HEK293T (cell line): ENCODE data around the gene KIAA0930.

Experiments used
- CTCF ChIA-PET: fragments of 350-600 bp; formaldehyde crosslinking; extraction: SDS; loops from one replicate; lab custom pipeline; 2021; ENCODE audit warnings: antibody characterized with exemption, inconsistent platforms; lab: Yijun Ruan, JAX
- POLR2A ChIA-PET: fragments of 350-600 bp; formaldehyde crosslinking; extraction: SDS; loops from one replicate; lab custom pipeline; 2020; ENCODE audit warnings: antibody characterized with exemption, inconsistent platforms; lab: Yijun Ruan, JAX
- DNase-seq: peaks from one replicate; pipeline ENCODE4 v3.0.0; 2012; ENCODE audit warnings: mixed read lengths; ENCODE audit errors: extremely low spot score
- ARNT ChIP-seq: fragments of 450-650 bp; IDR thresholded peaks from 2 replicates; pipeline ENCODE4 v1.6.1; 2017; ENCODE audit warnings: mild to moderate bottlenecking
- BHLHE40 ChIP-seq: fragments of 450-650 bp; IDR thresholded peaks from 2 replicates; pipeline ENCODE4 v1.6.1; 2016; ENCODE audit warnings: mild to moderate bottlenecking, moderate library complexity, borderline replicate concordance
- CTBP1 ChIP-seq: fragments of 450-650 bp; IDR thresholded peaks from 2 replicates; pipeline ENCODE4 v1.6.1; 2016; ENCODE audit warnings: borderline replicate concordance
- ELF4 ChIP-seq: fragments of 450-650 bp; IDR thresholded peaks from 2 replicates; pipeline ENCODE4 v1.6.1; 2017; ENCODE audit warnings: antibody characterized with exemption
- FOXA1 ChIP-seq: fragments of 450-650 bp; IDR thresholded peaks from 2 replicates; pipeline ENCODE4 v1.6.1; 2016; ENCODE audit warnings: mild to moderate bottlenecking
- FOXK2 ChIP-seq: fragments of 450-650 bp; IDR thresholded peaks from 2 replicates; pipeline ENCODE4 v1.6.1; 2016; ENCODE audit warnings: mild to moderate bottlenecking
- FOXM1 ChIP-seq: fragments of 450-650 bp; IDR thresholded peaks from 2 replicates; pipeline ENCODE4 v1.6.1; 2017; ENCODE audit warnings: mild to moderate bottlenecking, borderline replicate concordance
- HDGF ChIP-seq: fragments of 450-650 bp; IDR thresholded peaks from 2 replicates; pipeline ENCODE4 v1.6.1; 2017; ENCODE audit warnings: antibody characterized with exemption, borderline replicate concordance
- L3MBTL2 ChIP-seq: fragments of 450-650 bp; conservative IDR thresholded peaks from 2 replicates; pipeline ENCODE4 v1.6.1; 2016; ENCODE audit warnings: mild to moderate bottlenecking
- LEF1 ChIP-seq: fragments of 450-650 bp; IDR thresholded peaks from 2 replicates; pipeline ENCODE4 v1.6.1; 2017; ENCODE audit warnings: mild to moderate bottlenecking, borderline replicate concordance
- NFRKB ChIP-seq: fragments of 450-650 bp; IDR thresholded peaks from 2 replicates; pipeline ENCODE4 v1.6.1; 2016; ENCODE audit warnings: mild to moderate bottlenecking, moderate library complexity
- PKNOX1 ChIP-seq: fragments of 450-650 bp; IDR thresholded peaks from 2 replicates; pipeline ENCODE4 v1.6.1; 2016
- SP1 ChIP-seq: fragments of 450-650 bp; IDR thresholded peaks from 2 replicates; pipeline ENCODE4 v1.6.1; 2017
- SUZ12 ChIP-seq: fragments of 450-650 bp; IDR thresholded peaks from 2 replicates; pipeline ENCODE4 v1.6.1; 2016; ENCODE audit warnings: mild to moderate bottlenecking
- TARDBP ChIP-seq: fragments of 450-650 bp; IDR thresholded peaks from 2 replicates; pipeline ENCODE4 v1.6.1; 2016
- ZNF384 ChIP-seq: fragments of 450-650 bp; IDR thresholded peaks from 2 replicates; pipeline ENCODE4 v1.6.1; 2016

The KIAA0930 gene

DNA sequence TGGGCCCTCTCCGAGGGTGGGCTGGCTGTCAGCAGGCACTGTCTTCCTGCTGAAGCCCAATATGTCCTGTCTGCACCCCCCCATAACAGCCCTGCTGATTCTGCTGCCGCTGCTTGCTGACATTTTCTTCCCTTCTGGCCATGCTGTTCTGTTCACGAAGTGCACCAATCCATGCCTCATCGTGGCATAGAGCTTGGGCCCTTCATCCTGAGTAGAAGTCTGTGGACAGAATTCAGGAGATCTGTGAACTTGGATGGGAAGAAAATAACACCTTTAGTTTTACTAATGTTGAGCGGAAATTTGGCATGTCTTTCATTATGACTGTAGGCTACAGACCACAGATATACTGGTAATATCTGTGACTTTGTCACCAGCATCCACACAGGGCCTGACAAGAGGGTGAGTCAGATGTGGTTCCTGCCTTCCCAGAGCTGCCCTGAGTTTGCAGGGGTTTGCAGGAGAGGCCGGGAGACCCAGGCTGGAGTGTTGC is 14.1 kb upstream of the KIAA0930 start:
- POLR2A ChIA-PET, result no interaction called here
- no peak for TF ChIP-seq FOXK2
- CTCF ChIA-PET, result no interaction called here
- DNase-seq, result no peak

- ChIA-PET POLR2A (no interaction called here), CTCF (no interaction called here)
- DNase-seq, result no peak
- no peak for TF ChIP-seq FOXM1
- no peak for TF ChIP-seq SUZ12
- TF ChIP-seq ZNF384, result no peak
- TF ChIP-seq L3MBTL2, result no peak
- TF ChIP-seq ARNT, result no peak
- no peak for TF ChIP-seq ELF4
Measured at GRCh38 chr22:45254388-45254787, 13.7 kb upstream of the KIAA0930 start.

DNA sequence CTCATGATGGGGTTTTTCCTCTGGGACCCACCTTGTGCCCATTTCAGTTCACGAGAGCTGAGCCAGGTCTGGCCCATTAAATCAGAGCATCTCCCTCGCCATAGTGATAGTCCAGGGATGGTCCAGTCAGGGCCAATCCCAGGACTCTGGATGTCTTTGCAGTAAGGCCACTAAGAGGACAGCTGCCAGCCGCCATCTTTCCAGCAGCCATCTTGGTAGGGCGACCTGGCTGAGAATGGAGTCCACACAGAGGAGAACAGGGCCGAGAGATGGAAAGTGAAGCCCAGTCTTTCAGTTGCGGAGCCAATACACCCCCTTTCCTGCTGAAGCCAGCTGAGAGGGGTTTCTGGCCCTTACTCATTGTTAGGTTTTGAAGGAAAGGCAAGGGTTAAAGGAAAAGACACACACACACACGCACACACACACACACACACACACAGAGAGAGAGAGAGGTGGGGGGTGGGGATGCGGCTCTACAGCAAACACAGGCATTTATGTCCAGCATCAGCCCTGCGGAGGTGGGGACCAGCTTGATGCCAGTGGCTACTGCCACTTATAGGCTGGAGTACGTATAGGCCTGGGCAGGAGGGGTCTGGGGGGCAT is 12.4 kb upstream of the KIAA0930 start:
- TF ChIP-seq ELF4, result no peak
- TF ChIP-seq SP1, result no peak
- TF ChIP-seq PKNOX1, result no peak
- TF ChIP-seq SUZ12, result no peak
- TF ChIP-seq FOXM1, result no peak
- TF ChIP-seq CTBP1, result no peak
- no peak for TF ChIP-seq NFRKB
- no peak for TF ChIP-seq L3MBTL2
- no peak for TF ChIP-seq ZNF384
- no peak for TF ChIP-seq FOXK2
- TF ChIP-seq BHLHE40, result no peak
- TF ChIP-seq TARDBP, result no peak
- no peak for TF ChIP-seq FOXA1
- no peak for TF ChIP-seq HDGF
- TF ChIP-seq ARNT, result no peak
- TF ChIP-seq LEF1, result no peak
- ChIA-PET POLR2A (no interaction called here), CTCF (no interaction called here)
- no peak for DNase-seq

DNA sequence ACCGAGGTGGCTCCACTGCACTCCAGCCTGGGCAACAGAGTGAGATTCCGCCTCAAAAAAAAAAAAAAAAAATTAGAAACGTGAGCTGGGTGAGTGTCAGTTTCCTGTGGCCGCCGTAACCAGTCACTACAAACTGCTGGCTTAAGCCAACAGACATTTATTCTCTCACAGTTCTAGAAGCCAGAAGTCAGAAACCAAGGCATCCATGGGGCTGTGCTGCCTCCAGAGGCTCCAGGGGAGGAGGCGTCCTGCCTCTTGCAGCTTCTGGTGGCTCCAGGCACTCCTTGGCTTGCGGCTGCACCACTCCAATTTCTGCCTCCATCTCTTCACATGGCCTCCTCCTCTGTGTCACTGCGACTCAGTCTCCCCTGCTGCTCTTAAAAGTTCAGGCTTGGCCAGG is 11.1 kb upstream of the KIAA0930 start:
- TF ChIP-seq SUZ12, result no peak
- TF ChIP-seq FOXK2, result no peak
- no peak for TF ChIP-seq NFRKB
- TF ChIP-seq L3MBTL2, result no peak
- no peak for TF ChIP-seq ELF4
- TF ChIP-seq ARNT, result no peak
- no peak for TF ChIP-seq BHLHE40
- no peak for TF ChIP-seq ZNF384
- no peak for TF ChIP-seq TARDBP
- POLR2A ChIA-PET, result no interaction called here
- CTCF ChIA-PET, result interaction anchor here (0.7 kb wide), 1 partner anchor 885 kb away, joined by 5 read pairs; no protein-coding TSS in a partner anchor
- DNase-seq, result no peak

- ChIA-PET POLR2A (no interaction called here), CTCF (no interaction called here)
- TF ChIP-seq FOXK2 (no peak), ZNF384 (no peak), SUZ12 (no peak), CTBP1 (no peak), BHLHE40 (no peak), NFRKB (no peak), FOXA1 (no peak), HDGF (no peak), TARDBP (no peak), ARNT (no peak), PKNOX1 (no peak), SP1 (no peak), L3MBTL2 (no peak), LEF1 (no peak), ELF4 (no peak), FOXM1 (no peak)
- DNase-seq, result no peak
Measured at GRCh38 chr22:45248832-45249561, 8.3 kb upstream of the KIAA0930 start.

GRCh38 chr22:45246060-45246985 is 5.6 kb upstream of the KIAA0930 start:
- CTCF ChIA-PET, result interaction anchor here (0.6 to 0.9 kb wide), 2 partner anchors 38 to 1043 kb away, joined by 3 read pairs; no protein-coding TSS in a partner anchor
- DNase-seq, result no peak
- POLR2A ChIA-PET, result interaction anchor here (1.1 kb wide), 1 partner anchor 10 kb away, joined by 3 read pairs; no protein-coding TSS in a partner anchor
- TF ChIP-seq BHLHE40 (no peak), FOXK2 (no peak), ARNT (no peak), TARDBP (no peak), PKNOX1 (0 out of 2 replicates have a peak, but pooled peaks have one; percentile 29), FOXA1 (no peak), SP1 (no peak)
